ENCODE measurements around the gene DPP7. TPM values are rescaled to one million over a fixed set of nuclear protein-coding genes. Genes with fewer than 3 reads are reported as not detected.
A peak's percentile ranks its signal among the peaks of the same experiment; 100 is the strongest.

The DPP7 gene
- total and polyA plus RNA-seq, 2 donors (not counting 1 experiment from before 2014, with no cell fraction given), result 324 to 506 TPM

DNA sequence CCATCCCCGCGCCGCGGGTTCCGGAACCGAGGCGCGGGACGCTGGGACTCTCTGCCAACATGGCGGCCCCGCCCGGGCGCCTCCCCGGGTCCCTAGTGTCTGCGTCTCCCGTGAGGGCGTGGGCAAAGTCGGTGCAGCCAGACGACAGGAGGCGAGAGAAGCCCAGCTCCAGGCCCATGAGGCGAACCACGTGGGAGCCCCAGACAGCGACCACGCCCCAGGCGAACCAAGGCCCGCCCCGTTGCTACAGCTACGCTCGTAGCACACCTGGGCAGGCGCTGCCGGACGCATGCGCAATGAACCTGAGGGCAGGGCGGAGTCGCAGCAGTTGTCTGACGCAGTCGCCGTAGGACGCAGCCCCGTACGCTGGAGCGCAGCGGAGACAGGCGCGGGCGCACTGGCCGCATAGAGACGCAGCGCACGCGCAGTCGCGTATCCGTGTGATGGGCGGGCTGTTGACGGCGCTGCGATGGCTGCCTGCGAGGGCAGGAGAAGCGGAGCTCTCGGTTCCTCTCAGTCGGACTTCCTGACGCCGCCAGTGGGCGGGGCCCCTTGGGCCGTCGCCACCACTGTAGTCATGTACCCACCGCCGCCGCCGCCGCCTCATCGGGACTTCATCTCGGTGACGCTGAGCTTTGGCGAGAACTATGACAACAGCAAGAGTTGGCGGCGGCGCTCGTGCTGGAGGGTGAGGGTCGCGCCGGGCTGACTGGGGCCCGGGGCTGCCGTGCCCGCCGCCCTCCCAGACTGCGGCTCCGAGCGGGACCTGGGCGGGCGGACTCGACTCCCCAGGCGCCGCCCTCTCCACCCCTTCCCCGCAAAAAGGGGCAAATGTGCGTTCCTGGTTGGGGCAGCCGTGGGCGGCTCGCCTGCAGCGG, 27.8 kb downstream of the DPP7 start, which contains the start of gene MAN1B1:
TSS of gene MAN1B1 (plus strand) at position 455 of the 878 bp plus-strand sequence. CDS start at position 470, 15 bp downstream.
- ChIA-PET CTCF (interaction anchor here (0.7 to 2.8 kb wide), 16 partner anchors 9 to 321 kb away, joined by 3 to 19 read pairs (median 5); partner anchors contain the start of genes NPDC1, NRARP, RNF224 and SAPCD2), POLR2A (interaction anchor here (0.6 to 2.8 kb wide), 19 partner anchors 9 to 375 kb away, joined by 3 to 19 read pairs (median 3); partner anchors contain the start of genes DPP7, NELFB, SAPCD2 and SSNA1)
- Histone ChIP-seq H3K27ac (ENCODE audit: low read length in 2 of 2) (peak within 1 kb of the TSS; percentile 88 to 97), H3K4me3 (ENCODE audit: control extremely low read depth in 1 of 5, extremely low read depth in 1 of 5, insufficient read depth in 1 of 5, low read depth in 2 of 5, low read length in 4 of 5) (peak within 1 kb of the TSS; percentile 42 to 83 (median 74)), H3K4me2 (replicated peaks; ENCODE audit: low read depth, low read length, poor library complexity, severe bottlenecking) (peak within 1 kb of the TSS; percentile 96), H2AFZ (ENCODE audit: insufficient read depth, low read depth, low read length, poor library complexity, severe bottlenecking) (peak within 1 kb of the TSS; percentile 77), H4K20me1 (ENCODE audit: control insufficient read depth, insufficient read depth, low read length, poor library complexity, severe bottlenecking) (no peaks in the 10 kb centered on the region), H3K9ac (ENCODE audit: low read length) (peak within 1 kb of the TSS; percentile 96), H3K27me3 (replicated peaks in 1 of 4; ENCODE audit: control extremely low read depth in 1 of 4, control insufficient read depth in 3 of 4, insufficient read depth in 4 of 4, low read length in 3 of 4) (no peaks in the 10 kb centered on the region), H3K36me3 (replicated peaks in 1 of 2; ENCODE audit: control extremely low read depth in 1 of 2, control insufficient read depth in 1 of 2, extremely low read depth in 1 of 2, insufficient read depth in 2 of 2, low read length in 1 of 2) (peaks cover 2 to 20% of the 10 kb centered on the region in 2 experiments), H3K9me3 (ENCODE audit: control extremely low read depth in 1 of 3, control insufficient read depth in 2 of 3, insufficient read depth in 1 of 3, low read length in 2 of 3) (no peaks in the 10 kb centered on the region), H3K79me2 (ENCODE audit: control insufficient read depth, insufficient read depth, low read length) (peaks cover 24% of the 10 kb centered on the region), H3K4me1 (ENCODE audit: control insufficient read depth in 2 of 2, insufficient read depth in 2 of 2, low read length in 2 of 2) (peaks cover 18 to 41% of the 10 kb centered on the region in 2 donors)
- intact Hi-C loops (cut with micrococcal nuclease), result loop anchor here (1.0 to 5.0 kb wide), 8 partner anchors 9 to 604 kb away; partner anchors contain the start of genes DPP7, SAPCD2, SEC16A and TMEM141
- Mint-ChIP-seq H3K27ac (peak within 1 kb of the TSS; percentile 98), H3K27me3 (no peaks in the 10 kb centered on the region), H3K4me3 (peak within 1 kb of the TSS; percentile 97), H3K9me3 (ENCODE audit: insufficient read depth) (no peaks in the 10 kb centered on the region), H3K4me1 (peaks cover 40% of the 10 kb centered on the region)
- TF ChIP-seq, protein P1, sequence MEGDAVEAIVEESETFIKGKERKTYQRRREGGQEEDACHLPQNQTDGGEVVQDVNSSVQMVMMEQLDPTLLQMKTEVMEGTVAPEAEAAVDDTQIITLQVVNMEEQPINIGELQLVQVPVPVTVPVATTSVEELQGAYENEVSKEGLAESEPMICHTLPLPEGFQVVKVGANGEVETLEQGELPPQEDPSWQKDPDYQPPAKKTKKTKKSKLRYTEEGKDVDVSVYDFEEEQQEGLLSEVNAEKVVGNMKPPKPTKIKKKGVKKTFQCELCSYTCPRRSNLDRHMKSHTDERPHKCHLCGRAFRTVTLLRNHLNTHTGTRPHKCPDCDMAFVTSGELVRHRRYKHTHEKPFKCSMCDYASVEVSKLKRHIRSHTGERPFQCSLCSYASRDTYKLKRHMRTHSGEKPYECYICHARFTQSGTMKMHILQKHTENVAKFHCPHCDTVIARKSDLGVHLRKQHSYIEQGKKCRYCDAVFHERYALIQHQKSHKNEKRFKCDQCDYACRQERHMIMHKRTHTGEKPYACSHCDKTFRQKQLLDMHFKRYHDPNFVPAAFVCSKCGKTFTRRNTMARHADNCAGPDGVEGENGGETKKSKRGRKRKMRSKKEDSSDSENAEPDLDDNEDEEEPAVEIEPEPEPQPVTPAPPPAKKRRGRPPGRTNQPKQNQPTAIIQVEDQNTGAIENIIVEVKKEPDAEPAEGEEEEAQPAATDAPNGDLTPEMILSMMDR (IDR thresholded peaks at IDR 0.05), result no peak
- no peak for TF ChIP-seq EZH2 (IDR thresholded peaks at IDR 0.05; ENCODE audit: borderline replicate concordance, insufficient read depth, low read depth, low read length, poor library complexity, severe bottlenecking)
- ATAC-seq (ENCODE audit: low read depth), result peak; percentile 79
- DNase-seq, result peak; percentile 100
- under 1% methylated on average over 95 of the region's 101 CpGs for WGBS (ENCODE audit: insufficient coverage)
